SKM-1 treated with dmso at 0.1 percent for 144 hours (cell line): ENCODE results near the gene NEGR1.

Source experiments
- DNase-seq: peaks from one replicate; lab custom pipeline; 2025; ENCODE audit not compliant: unreplicated experiment; lab: John Stamatoyannopoulos, UW

Gene NEGR1

DNA sequence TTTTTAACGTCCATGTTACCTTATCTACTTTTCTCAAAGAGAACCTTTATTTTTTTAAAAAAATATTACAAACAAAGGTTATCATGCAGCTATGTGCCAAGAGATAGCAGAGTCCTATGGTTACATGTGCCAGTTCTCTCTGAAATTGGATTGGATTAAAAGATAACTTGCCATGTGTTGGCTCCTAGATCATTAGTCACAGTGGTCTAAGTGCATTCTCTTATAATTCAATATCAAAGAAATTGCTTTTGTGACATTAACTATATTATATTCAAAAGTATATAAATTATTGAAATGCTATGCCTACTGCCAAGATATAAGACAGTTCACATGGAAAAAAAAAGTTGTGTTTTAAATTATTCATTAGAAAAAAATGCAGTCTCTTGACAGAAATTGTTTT, 494.2 kb downstream of the NEGR1 start:
- no peak for DNase-seq

DNA sequence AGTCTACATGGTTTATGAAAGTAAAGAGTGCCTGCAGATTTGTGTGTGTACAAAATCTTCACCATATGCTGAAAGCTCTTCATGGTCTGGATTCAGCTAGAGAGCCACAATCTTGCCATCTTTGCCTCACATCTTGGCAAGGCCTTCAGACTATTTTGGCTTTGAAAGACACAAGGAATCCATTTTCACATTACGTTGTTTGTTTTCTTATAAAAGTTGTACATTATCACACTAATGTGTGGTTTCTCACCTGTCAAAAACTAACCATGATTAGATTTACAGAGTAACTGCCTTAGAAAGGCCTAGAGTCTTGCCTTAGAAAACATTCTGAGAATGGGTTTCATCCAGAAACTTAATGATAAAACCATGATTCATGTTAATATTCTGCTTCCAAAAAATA, 494.6 kb downstream of the NEGR1 start:
- DNase-seq = no peak

DNA sequence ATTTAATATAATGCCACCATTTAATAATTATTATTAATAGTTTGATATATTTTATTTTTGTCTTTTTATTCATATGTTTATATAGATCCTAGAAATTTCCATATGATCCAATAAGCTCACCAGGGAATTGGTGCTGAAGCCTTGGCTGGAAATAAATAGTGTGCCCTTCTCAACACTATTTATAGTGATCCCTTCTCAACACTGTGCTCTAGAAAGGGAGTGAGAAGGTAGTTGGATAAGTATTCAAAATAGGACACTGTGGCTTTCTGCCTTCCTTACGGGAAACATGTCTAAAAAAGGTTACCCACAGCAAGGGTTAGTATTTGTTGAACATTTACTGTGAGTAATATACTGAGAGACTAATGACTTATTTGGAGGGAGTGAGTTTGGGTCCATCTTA, 496.1 kb downstream of the NEGR1 start:
- no peak for DNase-seq

DNA sequence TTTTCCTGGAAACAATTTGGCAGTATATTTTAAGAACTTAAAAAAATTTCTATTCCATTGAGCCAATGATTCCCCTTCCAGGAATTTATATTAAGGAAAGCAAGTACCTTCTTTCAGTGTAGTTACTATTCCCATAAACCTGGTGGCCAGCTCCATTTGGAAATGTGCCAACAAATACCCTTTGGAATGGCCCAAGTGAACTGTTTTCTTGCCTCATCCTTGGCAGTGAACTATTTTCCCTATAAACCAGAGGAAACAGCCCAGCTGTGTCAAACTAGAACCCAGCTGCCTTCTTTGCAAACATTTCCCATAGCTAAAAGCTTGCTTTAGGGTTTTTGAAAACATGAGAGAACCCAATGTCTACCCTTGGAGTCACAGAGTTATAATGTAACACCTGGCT, 496.9 kb downstream of the NEGR1 start:
- DNase-seq = no peak

DNA sequence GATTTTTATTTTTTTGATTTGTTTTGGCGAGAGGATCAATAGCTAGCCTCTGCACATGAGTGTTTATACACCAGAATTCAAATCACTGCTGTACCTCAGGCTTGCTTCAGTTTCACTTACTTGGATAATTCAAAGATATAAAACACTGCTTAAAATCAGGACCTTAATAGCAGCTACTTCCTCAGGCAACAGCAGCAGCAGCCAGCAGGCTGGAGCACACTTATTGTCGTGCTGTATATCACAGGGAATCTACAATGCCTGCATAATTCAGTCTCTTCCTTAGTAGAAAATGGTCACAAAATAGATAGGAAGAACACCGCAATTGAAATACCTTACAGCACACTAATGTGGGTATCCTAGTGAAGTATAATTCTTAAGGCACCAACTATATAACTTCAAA, 497.3 kb downstream of the NEGR1 start:
- no peak for DNase-seq

DNA sequence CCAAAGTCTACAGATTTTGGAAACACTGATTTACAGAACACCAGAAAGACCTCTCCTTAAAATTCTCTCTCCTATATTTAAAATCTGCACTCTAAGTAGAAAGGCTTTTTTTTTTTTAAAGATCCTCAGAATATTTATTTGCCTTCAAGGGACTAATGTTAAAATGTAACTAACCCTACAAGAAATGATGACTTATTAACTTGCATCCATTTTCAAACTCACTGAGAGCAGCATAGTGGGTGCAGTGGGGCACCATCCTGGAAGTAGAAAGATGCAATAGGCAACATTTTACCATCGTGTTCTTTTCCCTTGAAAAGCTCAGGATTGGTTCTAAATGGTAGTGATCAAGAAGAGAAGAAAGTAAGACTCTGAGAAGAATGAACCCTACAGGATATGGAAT, 498.1 kb downstream of the NEGR1 start:
- no peak for DNase-seq

DNA sequence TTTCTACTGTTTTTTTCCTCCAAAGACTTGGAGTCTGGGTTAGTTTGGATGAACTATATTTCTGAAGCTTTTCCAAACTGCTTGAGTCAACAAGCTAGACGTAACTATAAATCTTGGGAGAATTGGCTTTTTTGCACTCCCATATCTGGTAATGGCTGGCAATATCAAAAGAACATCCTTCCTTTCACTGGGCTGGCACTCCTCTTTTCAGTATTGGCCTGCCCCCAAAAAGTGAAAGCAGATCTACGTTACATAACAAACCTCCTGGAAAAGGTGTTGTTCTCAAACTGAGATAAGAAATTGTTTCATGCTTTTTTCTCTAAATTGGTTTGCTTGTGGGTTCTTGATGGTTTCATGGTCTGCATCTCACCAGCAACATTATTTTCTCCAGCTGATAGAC, 499.3 kb downstream of the NEGR1 start:
- DNase-seq = no peak

DNA sequence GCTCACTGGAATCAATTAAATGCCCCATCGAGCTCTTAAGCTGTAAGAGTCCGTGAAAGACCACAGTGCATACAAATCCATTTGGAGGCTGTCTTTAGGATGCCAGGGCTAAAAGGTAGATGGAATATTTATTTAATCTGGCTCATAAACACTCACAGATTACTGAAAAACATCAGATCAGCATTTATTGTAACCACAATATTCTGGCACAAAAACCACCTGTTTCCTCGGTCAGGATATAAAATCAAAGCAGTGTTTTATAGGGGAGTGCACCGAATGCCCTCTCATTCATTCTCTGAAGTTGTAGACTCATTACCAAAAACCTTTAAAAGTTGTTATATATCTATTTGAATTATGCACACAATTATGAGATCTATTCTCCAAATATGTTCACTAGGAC, 500.9 kb downstream of the NEGR1 start:
- no peak for DNase-seq

DNA sequence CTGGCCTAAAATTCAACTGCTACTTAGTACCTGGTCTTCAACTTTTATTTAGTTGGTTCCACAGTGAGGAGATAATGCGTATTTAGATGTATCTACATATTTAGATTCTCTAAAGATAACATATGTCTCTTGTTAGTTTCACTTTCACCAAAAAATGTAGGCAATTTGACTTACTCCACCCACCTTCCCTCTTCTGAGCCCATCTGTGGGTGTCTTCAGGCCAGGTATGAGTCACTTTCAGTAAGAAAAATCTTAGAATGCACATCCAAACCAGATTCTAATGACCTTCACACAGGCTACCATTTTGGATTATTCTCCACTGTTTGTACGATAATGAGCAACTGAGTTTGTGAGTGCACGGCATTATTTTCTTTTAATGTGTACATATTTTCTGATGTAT, 501.7 kb downstream of the NEGR1 start:
- no peak for DNase-seq

DNA sequence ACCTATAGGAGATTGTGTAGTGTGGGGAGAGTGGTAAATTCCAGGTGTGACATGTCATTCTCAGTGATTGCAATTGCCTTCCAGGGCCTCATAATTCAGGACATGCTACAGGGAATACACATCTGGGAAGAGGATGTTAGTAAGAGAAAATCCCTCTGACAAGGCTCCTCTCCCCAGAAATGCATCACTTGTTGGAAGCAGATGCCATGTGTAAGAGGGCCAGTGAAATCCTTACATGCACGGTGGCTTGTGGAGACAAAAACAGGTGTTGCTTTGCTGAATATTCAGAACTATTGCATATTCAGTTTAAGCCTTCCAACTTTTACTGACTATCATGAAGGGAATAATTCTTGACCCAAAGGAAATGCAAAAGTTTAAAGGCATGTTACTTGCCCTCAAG, 503.4 kb downstream of the NEGR1 start:
- no peak for DNase-seq

DNA sequence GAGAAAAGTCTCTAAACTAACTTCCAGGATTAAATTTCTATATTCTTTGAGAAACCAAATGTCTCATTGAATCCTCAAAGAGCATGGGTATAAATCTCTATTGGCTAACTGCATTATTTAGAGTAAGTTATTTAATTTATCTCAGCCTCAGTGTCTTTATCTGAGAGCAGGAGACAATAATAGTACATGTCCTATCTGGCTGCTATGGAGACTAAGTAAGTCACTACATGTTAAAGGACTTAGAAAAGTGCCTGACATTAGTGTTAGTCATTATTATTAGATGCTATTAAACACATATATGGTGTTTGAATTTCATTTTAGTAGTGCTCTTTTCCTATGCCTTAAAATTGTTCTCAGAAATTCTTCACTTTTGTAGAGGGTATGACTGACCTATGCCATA, 505.2 kb downstream of the NEGR1 start:
- DNase-seq = no peak

DNA sequence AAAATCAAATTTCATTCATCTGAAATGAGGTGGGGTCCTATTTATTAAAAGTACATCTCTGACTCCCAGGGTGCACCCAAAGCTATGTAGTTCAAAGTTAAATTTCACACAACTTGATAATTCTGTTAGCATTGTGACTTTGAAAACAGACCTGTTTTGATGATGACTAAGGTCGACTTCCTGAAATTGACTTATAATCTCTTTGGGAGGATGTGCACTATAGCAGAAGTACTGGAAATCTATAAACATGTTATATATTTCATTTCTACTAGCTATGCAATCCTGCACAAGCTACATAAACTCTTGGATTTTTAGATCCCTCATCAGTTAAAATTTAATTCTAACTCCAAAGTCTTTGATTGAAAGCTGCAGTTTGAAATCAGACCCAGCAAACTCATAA, 507.6 kb downstream of the NEGR1 start:
- DNase-seq = no peak

DNA sequence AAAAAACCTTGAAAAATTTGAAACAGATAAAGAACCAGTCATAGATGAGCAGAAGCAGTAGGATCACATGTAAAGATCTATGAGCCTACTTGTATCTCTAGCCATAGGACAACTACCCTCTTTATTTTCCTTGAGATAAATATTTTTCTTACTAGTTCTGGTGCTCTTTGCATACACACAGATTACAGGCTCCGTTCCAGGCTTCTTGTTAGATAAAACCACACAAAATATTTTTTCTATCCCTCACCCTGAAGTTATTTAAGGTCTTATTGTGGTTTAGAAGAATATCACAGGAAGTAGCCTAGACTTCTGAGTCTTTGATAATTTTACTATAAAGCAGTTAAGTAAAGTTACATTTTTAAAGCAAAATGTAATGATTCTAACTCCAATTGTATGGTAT, 512.2 kb downstream of the NEGR1 start:
- DNase-seq = no peak

DNA sequence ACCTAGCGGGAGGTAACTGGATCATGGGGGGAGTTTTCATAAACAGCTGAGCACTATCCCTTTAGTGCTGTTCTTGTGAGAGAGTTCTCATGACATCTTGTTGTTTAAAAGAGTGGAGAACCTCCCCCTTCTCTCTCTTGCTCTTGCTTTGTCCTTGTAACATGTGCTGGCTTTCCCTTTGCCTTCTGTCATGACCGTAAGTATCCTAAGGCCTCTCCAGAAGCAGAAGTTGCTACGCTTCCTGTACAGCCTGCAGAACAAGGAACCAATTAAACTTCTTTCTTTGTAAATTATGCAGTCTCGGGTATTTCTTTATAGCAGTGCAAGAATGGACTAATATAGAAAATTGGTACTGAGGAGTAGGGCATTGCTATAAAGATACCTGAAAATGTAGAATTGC, 515.6 kb downstream of the NEGR1 start:
- DNase-seq = no peak

DNA sequence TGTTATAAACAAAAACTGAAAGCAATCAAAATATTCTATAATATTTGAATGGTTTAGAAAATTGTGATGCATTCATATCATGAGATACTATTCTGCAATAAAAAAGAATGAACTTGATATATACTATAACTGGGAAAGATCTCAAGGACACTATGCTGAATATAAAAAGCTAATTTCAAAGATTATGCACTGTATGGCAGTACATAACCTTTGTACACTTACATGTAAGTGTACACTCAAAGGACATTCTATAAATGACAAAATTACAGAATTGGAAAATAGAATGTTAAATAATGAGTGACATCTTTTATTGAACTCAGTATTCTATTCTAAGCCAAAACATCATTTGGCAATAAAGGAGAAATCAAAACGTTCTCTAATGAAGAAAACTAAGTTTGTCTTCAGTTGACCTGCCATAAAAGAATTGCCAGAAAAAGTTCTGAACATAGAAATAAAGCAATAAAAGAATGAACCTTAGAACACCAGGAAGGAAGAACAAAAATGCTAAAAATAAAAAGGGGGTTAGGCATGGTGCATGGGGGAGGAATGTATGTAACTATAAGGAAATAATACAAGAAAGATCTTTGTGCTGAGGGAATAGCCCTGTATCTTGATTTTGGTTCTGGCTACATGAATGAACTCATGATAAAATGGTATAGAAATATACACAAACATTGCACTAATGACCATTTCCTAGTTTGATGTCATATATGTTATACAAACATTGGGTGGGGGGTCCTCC, 519.7 kb downstream of the NEGR1 start:
- DNase-seq = no peak

DNA sequence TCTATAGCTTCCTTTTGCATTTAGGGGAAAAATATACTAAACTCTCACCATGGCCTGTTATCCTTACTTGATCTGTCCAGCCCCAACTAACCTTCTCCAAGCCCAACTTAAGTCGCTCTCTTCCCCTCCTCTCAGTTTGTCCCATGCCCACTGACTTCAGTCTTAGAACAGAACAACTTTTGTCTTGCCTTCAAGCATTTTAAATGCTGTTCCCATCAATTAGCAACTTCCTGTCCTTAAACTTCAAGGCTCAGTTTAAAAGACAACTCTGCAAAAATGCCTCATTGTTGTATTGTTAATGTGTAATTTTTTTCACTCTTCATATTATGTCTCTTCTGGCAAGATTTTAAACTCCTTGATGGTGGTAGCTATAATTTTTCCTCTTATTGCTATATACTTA, 526.9 kb downstream of the NEGR1 start:
- DNase-seq = no peak

DNA sequence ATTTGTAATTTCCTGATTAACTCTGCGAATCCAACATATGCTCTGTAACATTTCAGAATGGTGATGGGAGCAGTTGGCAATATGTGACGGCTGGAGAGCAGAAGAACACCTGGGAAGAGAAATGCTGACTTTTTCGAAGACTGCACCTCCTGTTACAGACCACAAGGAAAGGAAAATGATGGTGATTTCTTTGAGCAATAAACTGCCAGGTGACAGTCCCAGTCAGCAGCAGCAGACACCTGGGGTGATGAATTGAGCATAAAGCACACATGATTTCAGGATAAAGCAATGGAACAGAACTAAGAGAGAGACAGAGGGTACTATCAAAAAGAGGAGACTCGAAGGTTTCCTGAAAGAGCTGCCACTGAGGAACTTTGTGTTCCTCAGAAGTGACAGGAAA, 528.6 kb downstream of the NEGR1 start:
- no peak for DNase-seq

DNA sequence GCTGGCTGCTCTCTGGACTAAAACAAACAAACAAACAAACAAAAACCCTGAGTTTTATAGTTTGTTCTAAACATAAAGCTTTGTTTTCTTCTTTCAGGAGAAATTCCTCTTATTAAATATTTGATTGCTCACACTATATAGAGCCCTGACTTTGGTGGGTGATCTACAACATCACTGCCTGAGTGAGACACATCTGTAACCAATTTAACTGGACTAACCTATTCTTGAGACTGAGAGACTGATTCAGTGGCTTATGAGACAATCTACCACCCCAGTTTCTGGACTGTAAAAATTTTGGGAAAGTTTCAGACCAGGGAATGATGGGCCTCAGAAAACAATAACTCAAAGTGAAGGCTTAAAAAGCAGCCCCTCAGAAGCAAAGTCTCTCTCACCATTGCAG, 537.0 kb downstream of the NEGR1 start:
- no peak for DNase-seq

DNA sequence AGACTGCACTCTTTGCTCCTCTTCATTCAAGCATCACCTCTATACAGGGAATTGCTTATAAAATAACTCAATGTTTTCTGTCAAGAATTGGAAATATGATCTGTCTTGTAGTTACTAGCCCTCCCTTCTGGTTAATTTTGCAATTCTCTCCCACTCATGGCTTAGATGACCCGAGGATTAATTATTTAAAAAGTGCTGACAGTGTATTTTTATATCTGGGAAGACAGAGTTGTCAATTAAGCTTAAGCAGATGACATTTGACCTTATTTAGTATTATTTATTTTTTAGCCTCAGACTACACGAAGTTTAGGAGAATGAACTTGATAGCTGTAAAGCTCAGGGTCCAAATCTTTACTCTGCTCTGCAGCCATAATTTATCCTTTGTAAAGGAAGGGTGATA, 538.5 kb downstream of the NEGR1 start:
- no peak for DNase-seq

DNA sequence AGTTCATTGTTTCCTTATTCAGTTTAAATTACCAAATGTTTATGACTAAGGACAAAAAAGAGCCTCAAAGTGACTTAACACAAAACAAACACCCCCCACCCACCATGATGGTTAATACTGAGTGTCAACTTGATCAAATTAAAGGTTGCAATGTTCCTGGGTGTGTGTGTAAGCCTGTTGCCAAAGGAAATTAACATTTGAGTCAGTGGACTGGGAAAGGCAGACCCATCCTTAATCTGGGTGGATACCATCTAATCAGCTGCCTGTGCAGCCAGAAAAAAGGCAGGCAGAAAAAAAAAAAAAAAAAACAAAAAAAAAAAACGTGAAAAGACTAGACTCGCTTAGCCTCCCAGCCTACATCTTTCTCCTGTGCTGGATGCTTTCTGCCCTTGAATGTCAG, 543.4 kb downstream of the NEGR1 start:
- DNase-seq = no peak

DNA sequence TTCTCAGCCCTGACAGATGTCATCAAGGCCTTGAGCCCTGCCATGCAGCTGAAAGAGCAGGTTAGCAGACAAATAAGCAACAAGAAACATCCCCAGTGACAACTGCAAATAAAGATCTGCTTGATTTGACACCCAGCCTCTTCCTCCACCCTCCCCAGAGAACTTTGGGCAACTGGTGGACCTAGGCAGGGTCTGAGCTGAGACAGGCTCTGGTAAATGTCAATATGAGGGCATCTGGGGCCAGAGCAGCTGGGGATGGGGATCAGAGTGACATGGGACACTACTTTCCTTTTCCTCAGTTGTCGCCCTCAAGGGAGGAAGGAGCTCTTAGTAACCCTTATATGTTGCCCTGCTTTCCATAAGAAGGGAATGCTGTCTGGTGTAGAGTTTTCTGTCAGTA, 544.1 kb downstream of the NEGR1 start:
- no peak for DNase-seq

DNA sequence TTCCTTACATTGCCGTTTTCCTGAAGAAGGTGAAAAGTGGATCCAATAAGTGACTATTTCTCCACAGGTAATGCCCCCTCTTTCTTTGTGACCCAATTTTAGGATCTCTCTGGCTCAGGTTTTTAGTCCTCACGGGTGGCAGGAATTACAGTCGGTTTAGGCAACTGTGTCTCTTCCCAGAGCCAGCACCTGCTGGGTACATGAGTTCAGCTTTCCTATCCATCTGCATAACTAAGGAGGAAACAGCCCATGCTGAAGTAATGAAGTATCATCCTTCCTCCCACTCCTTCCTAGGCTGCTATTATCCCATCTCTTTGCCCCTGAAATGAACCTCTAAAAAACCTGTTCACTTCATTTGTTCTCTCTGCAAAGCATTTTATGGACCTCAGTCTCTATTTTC, 544.6 kb downstream of the NEGR1 start:
- DNase-seq = no peak

DNA sequence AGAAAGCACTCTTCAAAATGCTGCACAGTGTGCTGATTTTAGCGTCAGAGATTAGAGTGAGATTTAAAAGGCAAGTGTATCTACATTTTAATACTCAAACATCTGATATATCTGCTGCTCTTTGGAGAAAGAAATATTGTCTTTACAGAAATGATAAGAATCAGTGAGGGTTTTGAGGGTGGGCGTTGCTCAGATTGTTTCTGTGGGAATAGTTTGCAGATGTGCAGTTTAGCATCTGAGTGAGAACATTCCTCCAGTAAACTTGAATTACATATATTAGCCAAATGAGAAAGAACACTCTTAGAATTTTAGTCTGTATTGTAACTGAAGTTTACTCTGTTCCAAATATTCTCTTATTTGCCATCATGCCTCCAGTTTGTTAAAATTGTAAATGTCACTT, 549.2 kb downstream of the NEGR1 start:
- no peak for DNase-seq

DNA sequence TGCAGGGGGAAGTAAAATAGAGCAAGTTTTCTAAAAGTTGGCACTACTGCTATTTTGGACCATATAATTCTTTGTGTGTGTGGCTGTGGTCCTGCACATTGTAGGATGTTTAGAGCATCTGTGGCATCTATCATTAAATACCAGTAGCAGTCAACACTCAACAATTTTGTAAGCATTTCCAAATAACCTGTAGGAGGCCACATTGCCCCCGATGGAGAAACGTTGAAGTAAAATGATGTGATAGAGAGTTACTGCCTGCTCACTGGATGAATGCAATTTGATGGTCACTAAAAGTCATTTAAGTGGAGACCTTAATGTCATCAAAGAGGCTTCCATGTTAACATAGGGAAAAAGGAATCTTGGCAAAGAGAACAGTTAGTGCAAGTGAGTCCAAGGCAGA, 560.8 kb downstream of the NEGR1 start:
- DNase-seq = no peak
